ENCODE data around the gene DUXB.

Gene DUXB

GRCh38 chr16:75660321-75660720 is 40.9 kb downstream of the DUXB start:
- no peak for DNase-seq

- no peak for DNase-seq
Measured at GRCh38 chr16:75658175-75658574, 43.1 kb downstream of the DUXB start.

GRCh38 chr16:75653922-75654321 is 47.3 kb downstream of the DUXB start:
- DNase-seq, result no peak

DNA sequence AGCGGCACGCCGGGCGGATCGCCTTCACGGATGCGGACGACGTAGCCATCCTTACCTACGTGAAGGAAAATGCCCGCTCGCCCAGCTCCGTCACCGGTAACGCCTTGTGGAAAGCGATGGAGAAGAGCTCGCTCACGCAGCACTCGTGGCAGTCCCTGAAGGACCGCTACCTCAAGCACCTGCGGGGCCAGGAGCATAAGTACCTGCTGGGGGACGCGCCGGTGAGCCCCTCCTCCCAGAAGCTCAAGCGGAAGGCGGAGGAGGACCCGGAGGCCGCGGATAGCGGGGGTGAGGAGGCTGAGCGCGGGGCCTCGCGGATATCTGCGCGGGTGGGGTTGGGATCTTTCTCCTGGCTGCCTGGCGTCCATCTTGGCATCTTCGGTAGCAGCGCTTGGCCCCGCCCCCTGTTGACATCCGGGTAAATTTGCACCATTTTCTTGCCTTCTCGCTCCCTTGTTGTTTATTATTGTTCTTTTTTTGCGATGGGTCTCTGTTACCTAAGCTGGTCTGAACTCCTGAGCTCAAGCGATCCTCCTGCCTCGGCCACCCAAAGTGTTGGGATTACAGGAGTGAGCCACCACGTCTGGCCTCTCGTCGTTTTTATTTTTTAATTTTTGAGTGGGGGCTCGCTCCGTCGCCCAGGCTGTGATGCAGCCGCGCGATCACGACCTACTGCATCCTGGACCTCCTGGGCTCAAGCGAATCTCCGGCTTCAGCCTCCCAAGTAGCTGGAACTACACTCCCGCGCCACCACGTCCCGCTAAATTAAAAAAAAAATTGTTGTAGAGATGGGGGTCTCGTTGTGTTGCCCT is 52.8 kb downstream of the DUXB start:
- DNase-seq, result peak; percentile 82

GRCh38 chr16:75647492-75648264 is 53.6 kb downstream of the DUXB start, which contains the start of the genes KARS1 and TERF2IP:
TSS of gene KARS1 (minus strand) at chr16:75647665. CDS start at chr16:75647639, 26 bp downstream.
TSS of gene TERF2IP (plus strand) at chr16:75647773. CDS start at chr16:75647883, 110 bp downstream.
- DNase-seq, result peak; percentile 91

- no peak for DNase-seq
Measured at GRCh38 chr16:75647112-75647491, 54.2 kb downstream of the DUXB start.

DNA sequence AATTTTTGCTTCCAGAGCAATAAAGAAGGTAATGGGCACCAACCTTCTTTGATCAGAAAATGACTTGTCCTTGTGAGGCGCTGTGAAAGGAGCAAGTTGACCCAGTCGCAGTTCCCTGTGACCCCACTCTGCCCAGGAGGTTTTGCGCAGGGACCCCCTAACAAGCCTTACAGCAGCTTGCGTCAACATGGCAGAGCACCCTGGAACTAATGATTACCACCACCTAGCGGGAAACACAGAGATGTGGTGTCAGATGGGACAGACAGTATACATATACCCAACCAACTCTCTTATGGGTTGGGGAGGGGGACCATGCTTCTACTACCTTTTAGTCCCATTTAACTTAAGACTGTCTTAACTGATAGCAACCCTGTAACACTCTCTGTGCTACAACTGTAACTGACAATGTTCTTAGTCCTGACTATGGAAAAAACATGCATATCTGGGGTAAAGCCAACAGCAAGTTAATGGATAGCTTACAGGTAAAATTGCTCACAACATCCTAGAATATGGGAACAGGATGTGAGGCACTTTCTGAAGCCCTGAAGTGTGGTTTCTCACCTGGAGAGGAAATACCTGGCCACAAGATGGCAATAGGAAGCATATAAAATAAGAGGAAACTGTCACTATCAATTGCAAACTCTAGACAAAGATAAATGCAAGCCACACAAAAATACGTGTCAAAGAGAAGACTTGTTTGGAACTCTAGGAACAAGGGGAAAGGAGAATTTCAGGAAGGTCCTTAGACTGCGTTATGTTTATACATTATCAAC is 56.8 kb downstream of the DUXB start:
- no peak for DNase-seq
